Measurements from ENCODE around the gene CCN2.

The CCN2 gene, protein sequence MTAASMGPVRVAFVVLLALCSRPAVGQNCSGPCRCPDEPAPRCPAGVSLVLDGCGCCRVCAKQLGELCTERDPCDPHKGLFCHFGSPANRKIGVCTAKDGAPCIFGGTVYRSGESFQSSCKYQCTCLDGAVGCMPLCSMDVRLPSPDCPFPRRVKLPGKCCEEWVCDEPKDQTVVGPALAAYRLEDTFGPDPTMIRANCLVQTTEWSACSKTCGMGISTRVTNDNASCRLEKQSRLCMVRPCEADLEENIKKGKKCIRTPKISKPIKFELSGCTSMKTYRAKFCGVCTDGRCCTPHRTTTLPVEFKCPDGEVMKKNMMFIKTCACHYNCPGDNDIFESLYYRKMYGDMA

DNA sequence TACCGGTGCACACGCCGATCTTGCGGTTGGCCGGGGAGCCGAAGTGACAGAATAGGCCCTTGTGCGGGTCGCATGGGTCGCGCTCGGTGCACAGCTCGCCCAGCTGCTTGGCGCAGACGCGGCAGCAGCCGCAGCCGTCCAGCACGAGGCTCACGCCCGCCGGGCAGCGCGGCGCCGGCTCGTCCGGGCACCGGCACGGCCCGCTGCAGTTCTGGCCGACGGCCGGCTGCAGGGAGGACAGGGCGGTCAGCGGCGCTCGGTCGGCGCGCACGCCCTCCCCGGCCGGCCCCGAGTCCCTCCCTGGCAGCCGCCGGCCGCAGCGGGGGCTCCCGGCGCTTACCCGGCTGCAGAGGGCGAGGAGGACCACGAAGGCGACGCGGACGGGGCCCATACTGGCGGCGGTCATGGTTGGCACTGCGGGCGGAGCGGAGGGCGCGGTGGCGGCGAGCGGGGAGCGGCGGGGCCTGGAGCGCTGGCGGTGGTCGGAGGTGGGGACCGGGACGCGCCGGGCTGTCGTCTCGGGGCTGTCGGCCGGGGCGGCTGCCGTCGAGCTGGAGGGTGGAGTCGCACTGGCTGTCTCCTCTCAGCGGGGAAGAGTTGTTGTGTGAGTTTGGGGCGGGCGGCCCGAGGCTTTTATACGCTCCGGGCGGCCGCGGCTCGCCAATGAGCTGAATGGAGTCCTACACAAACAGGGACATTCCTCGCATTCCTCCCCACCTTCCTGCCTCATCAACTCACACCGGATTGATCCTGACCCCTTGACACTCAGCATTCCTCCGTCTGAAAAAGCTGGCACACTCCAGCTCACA is at the start of gene CCN2:
Gene CCN2, minus strand, starts transcription at position 606 of the 809 bp plus-strand sequence. Its CDS starts 200 bp downstream, at position 406.
- DNase-seq (ENCODE audit: insufficient read length, low spot score) (no peak), FAIRE-seq (no peak)

GRCh38 chr6:132000296-132000695 is 49.1 kb upstream of the CCN2 start:
- DNase-seq (ENCODE audit: insufficient read length, low spot score) (no peak), FAIRE-seq (no peak)

- no peak for FAIRE-seq
- DNase-seq (ENCODE audit: insufficient read length, low spot score) = no peak
Observed at GRCh38 chr6:131999545-132000146, 48.5 kb upstream of the CCN2 start.

GRCh38 chr6:131998255-131998982 is 47.2 kb upstream of the CCN2 start:
- FAIRE-seq = no peak
- DNase-seq (ENCODE audit: insufficient read length, low spot score) = no peak

DNA sequence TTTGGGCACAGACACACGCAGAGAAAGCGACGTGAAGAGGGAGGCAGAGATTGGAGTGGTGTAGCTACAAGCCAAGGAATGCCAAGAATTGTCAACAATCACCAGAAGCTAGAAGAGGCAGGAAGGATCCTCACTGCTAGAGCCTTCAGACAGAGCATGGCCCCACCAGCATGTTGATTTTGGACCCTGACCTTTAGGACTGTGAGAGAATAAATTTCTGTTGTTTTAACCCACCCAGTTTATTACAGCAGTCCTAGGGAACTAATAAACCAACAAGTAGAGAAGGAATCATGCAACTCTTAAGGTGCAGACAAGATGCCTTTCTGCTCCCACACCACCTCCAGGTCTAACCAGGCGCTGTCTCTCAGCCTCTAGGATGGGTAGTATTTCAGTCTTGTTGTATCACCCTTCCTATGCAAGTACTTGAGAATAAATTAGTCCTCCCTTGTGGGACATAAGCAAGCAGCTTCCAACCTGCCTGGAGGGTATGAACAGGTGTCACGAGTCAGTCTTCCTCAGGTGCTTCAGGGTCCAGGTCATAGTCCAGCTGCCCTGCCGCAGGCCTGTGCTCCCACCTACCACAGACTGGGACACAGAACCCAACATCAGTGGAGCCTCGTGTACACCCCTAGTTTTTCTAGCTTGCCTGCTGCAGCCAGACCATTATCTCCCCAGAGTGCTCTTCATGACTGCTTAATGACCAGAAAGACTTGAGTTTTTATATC is 46.4 kb upstream of the CCN2 start:
- DNase-seq (ENCODE audit: insufficient read length, low spot score) = no peak
- no peak for FAIRE-seq

- FAIRE-seq (no peak), DNase-seq (ENCODE audit: insufficient read length, low spot score) (no peak)
Observed at GRCh38 chr6:131995917-131996316, 44.7 kb upstream of the CCN2 start.

DNA sequence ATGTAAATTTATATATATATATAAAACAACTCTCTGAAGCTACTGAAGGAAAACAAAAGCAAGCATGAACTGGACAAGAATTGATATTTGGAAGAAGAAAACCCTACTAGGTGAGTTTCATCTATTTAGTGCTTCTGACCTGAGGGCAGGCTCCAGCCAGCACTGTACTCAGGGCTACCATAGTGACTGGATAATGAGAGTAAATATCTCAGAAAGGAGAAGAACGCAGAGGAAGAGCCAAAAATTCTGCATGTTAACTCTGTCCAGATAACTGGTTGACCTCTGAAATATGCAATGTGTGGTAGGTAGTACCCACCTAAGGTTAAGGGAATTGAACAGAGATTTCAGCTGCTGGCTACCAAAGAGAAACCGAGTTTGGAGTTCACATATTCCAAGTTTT is 41.4 kb upstream of the CCN2 start:
- no peak for DNase-seq (ENCODE audit: insufficient read length, low spot score)
- FAIRE-seq = no peak

GRCh38 chr6:131989036-131989435 is 37.9 kb upstream of the CCN2 start:
- FAIRE-seq = no peak
- DNase-seq (ENCODE audit: insufficient read length, low spot score) = no peak

GRCh38 chr6:131982740-131983259 is 31.6 kb upstream of the CCN2 start:
- DNase-seq (ENCODE audit: insufficient read length, low spot score) (no peak), FAIRE-seq (no peak)

DNA sequence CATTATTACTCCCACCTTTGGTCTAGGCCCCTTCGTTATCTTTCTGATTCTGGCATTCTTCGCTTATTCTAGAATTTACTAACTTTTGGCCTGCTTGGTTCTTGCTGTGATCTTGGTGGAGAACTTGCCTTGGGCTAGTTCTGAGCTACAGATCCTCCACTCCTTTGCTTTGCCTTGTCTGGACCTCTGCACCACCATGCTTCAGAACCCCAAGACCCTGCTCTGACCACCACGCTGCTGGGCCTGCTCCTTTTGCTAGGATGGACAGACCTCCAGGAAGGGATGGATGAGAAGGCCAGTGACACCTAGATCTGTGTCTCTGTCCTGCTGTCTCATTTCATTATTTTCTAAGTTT is 30.4 kb upstream of the CCN2 start:
- DNase-seq (ENCODE audit: insufficient read length, low spot score) (no peak), FAIRE-seq (no peak)

DNA sequence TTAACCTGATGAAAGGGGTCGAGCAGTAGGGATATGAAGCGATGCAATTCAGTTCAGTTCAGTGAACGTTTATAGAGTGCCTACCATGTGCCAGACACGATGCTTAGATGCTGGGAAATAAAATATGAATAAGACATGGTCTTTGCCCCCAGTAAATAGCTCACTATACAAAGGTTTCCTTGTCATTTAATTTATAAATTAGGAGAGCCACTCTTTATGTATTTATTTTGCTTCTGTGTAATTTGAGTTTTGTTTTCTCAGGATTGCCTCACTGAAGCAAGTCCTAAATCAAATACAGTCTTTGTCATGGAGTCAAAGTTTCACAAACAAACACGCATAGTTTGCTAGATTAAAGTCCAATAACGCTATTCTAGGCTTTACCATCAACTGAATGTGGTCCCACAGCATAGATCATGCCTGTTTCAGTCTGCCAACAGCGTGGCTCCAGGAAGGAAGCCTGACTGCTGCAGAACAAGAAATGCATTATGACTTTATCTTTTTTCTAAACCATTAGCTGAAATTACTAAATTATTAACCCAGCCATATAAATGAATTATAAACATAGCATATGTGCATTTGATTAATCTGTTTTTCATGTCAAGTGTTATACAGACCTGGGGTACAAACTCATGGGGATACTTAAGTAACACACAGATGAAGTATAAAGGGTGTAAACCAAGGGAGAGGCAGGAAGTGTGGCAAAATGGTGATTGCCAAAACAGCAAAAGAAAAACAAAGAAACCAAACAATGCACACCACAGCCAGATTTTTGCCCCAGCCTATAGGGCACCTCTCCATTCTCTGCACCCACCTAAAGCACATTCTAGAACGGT is 29.8 kb upstream of the CCN2 start:
- no peak for DNase-seq (ENCODE audit: insufficient read length, low spot score)
- no peak for FAIRE-seq

DNA sequence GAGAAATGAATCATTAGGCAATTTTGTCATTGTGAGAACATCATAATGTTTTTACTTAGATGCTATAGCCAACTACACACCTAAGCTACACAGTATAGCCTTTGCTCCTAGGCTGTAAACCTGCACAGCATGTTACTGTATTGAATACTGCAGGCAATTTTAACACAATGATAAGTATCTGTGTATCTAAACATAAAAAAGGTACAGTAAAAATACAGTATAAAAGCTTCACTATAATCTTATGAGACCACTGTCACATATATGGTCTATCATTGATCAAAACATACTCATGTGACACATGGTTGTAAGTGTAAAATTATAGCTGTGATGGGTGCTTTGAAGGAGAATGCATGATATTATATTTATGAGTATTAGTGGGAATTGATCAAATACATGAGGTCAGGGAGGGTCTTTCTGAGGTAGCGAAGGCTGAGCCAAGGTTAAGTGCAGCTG is 29.2 kb upstream of the CCN2 start:
- no peak for DNase-seq (ENCODE audit: insufficient read length, low spot score)
- FAIRE-seq = no peak

DNA sequence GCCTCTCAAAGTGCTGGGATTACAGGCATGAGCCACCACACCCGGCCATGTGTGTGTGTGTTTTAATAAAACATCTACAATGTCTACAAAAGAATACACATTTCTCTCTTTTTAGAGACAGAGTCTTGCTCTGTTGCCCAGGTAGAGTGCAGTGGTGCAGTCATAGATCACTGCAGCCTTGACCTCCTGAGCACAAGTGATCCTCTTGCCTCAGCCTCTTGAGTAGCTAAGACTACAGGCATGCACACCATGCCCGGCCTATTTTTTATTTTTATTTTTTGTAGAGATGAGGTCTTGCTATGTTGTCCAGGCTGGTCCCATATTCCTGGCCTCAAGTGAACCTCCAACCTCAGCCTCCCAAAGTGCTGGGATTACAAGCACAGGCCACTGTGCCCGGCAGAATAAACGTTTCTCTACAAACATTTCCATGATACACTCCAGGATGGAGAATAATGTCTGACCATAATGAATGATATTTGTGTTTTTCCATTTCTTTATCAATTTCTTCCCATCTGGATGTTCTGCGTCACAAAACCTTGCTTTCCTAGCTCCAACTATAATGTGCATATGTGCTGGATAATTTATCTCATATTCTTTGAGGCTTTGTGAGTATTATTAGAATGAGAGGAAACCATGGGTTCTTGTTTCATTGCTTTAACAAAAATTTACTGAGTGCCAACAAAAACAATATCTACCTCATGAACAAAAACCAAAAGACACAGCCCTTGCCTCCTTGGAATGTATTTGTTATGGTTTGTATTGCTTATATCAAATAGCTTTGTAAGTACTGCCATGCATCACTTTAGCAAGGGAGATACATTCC is 28.6 kb upstream of the CCN2 start:
- FAIRE-seq (no peak), DNase-seq (ENCODE audit: insufficient read length, low spot score) (no peak)

DNA sequence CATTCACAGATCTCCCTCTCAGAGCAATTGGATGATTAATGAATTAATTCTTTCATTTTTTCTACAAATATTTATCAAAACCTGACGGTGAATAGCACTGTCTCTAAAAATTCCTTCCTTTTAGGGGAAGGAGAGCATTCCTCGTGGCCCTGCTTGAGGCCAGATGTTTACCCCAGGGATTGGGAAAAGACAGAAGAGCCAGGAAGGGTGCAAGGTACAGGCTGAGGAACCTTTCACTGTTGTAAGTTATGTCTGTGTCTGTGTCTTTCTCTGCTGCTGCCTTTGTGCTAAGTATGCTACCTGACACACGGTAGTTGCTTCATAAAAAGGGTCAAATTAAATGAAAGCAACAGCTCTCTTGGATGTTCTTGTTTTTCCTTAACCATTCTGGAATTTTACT is 27.4 kb upstream of the CCN2 start:
- DNase-seq (ENCODE audit: insufficient read length, low spot score) = no peak

DNA sequence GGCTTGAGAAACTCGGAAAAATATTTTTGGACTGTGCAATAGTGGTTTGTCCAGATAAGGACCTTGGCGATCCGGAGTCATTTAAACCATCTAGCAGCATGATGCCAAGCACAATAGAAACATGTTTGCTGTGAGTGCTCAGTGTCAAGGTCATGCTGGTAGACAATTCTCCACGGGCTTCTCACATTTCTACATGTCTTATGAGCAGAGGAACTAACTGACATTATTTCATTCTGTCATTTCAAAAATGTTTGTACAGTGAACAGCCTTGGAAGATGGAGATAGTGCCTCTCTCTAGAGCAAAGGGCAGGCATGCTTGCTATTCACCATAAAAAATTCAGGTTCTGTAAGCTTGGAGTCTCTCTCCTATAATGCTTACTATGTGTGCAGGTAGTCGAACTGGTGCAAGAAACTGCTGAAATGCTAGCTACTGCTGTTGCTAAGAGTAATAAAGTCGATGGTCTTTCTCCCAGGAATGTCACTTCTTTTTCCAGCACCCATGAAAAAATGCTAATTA is 25.4 kb upstream of the CCN2 start:
- DNase-seq (ENCODE audit: insufficient read length, low spot score) (no peak), FAIRE-seq (no peak)

More for the DNA sequence above, 27.4 kb upstream of the CCN2 start:
- FAIRE-seq = no peak

DNA sequence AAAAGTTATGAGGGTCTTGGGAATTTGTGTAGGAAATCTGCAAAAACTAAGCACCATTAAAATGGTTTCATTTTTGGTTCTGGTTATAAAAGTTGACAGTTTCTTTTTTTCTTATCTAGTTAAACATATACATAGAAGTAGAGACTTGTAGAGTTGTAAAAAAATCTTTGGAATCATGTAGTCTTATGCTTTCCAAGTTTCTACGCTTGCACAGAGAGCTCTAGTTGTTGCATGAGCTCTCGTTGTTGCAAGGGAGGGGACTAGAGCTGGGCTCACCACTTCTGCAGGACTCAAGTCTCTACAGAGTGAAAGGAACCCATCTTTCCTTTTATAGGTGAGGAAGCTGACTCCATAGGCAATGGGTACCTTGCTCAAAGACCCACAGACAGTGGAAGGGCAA is 21.6 kb upstream of the CCN2 start:
- no peak for FAIRE-seq

GRCh38 chr6:131970076-131970859 is 19.1 kb upstream of the CCN2 start:
- DNase-seq (ENCODE audit: insufficient read length, low spot score) = no peak
- no peak for FAIRE-seq

More for the DNA sequence above, 21.6 kb upstream of the CCN2 start:
- no peak for DNase-seq (ENCODE audit: insufficient read length, low spot score)
